ENCODE measurements around the gene NDST1. TPM values are rescaled to one million over a fixed set of nuclear protein-coding genes. Genes with fewer than 3 reads are reported as not detected.

Gene NDST1
- total RNA-seq, 1 experiment from 2014 or later: 19.5 TPM

GRCh38 chr5:150488519-150489359, 19.2 kb upstream of the NDST1 start:
- no peak for DNase-seq (ENCODE audit: extremely low read depth, low read depth)

- DNase-seq (ENCODE audit: extremely low read depth, low read depth): no peak
Observed at GRCh38 chr5:150489360-150490295, 18.3 kb upstream of the NDST1 start.

- no peak for DNase-seq (ENCODE audit: extremely low read depth, low read depth)
Observed at GRCh38 chr5:150490296-150490669, 17.6 kb upstream of the NDST1 start.

- no peak for DNase-seq (ENCODE audit: extremely low read depth, low read depth)
Observed at GRCh38 chr5:150490754-150491153, 17.2 kb upstream of the NDST1 start.

GRCh38 chr5:150491876-150492275, 16.1 kb upstream of the NDST1 start:
- DNase-seq (ENCODE audit: extremely low read depth, low read depth): no peak

GRCh38 chr5:150492621-150493020, 15.3 kb upstream of the NDST1 start:
- no peak for DNase-seq (ENCODE audit: extremely low read depth, low read depth)

- no peak for DNase-seq (ENCODE audit: extremely low read depth, low read depth)
Observed at GRCh38 chr5:150496098-150496497, 11.8 kb upstream of the NDST1 start.

- DNase-seq (ENCODE audit: extremely low read depth, low read depth): no peak
Observed at GRCh38 chr5:150496534-150496933, 11.4 kb upstream of the NDST1 start.

GRCh38 chr5:150497274-150497988, 10.5 kb upstream of the NDST1 start:
- DNase-seq (ENCODE audit: extremely low read depth, low read depth): peak; percentile 83

GRCh38 chr5:150497989-150498317, 10.0 kb upstream of the NDST1 start:
- DNase-seq (ENCODE audit: extremely low read depth, low read depth): no peak

- DNase-seq (ENCODE audit: extremely low read depth, low read depth): no peak
Observed at GRCh38 chr5:150498501-150498900, 9.4 kb upstream of the NDST1 start.

GRCh38 chr5:150498971-150499370, 9.0 kb upstream of the NDST1 start:
- no peak for DNase-seq (ENCODE audit: extremely low read depth, low read depth)

GRCh38 chr5:150499437-150499956, 8.4 kb upstream of the NDST1 start:
- no peak for DNase-seq (ENCODE audit: extremely low read depth, low read depth)

- no peak for DNase-seq (ENCODE audit: extremely low read depth, low read depth)
Observed at GRCh38 chr5:150500328-150500841, 7.5 kb upstream of the NDST1 start.

- DNase-seq (ENCODE audit: extremely low read depth, low read depth): no peak
Observed at GRCh38 chr5:150500905-150501304, 7.0 kb upstream of the NDST1 start.

- no peak for DNase-seq (ENCODE audit: extremely low read depth, low read depth)
Observed at GRCh38 chr5:150502106-150502505, 5.8 kb upstream of the NDST1 start.

GRCh38 chr5:150502847-150503246, 5.1 kb upstream of the NDST1 start:
- DNase-seq (ENCODE audit: extremely low read depth, low read depth): no peak

GRCh38 chr5:150503386-150503785, 4.5 kb upstream of the NDST1 start:
- no peak for DNase-seq (ENCODE audit: extremely low read depth, low read depth)

GRCh38 chr5:150503977-150504620, 3.8 kb upstream of the NDST1 start:
- DNase-seq (ENCODE audit: extremely low read depth, low read depth): no peak

- no peak for DNase-seq (ENCODE audit: extremely low read depth, low read depth)
Observed at GRCh38 chr5:150505041-150505511, 2.9 kb upstream of the NDST1 start.
